Measurements from ENCODE around the gene NAALADL1. TPM values are rescaled to one million over a fixed set of nuclear protein-coding genes. Genes with fewer than 3 reads are reported as not detected.
A peak's percentile ranks its signal among the peaks of the same experiment; 100 is the strongest.

NAALADL1 gene
- total and polyA plus RNA-seq, 9 of the 15 experiments (the other 6 are each of a cell fraction or from before 2014, with no cell fraction given): 0.06 to 0.72 (median 0.22) TPM; not detected in 4

DNA sequence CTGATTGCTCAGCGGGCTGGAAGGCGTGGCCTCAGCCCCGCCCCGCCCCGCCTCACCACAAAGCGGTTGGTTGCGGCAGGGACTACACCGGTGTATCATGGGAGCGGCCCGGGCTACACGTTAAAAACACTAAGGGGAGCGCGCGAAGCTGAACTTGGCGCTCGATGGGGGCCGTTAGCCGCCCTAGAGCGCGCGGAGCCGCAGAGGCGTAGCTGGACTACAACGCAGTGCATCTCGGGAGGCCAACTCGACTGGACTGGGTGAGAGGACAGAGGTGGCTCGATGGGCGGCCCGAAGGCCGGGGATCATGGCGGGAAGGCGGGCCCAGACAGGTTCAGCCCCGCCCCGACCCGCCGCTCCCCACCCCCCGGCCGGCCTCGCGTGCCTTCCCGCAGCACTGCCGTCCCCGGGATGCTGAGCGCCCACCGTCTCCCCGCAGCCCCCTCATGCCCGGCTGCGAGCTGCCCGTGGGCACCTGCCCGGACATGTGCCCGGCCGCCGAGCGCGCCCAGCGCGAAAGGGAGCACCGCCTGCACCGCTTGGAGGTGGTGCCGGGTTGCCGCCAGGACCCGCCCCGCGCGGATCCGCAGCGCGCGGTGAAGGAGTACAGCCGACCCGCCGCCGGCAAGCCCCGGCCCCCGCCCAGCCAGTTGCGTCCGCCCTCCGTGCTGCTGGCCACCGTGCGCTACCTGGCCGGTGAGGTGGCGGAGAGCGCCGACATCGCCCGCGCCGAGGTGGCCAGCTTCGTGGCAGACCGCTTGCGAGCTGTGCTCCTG lies 17.3 kb downstream of the NAALADL1 start, which contains the start of gene SAC3D1 (continued):
- TF ChIP-seq, protein P1, sequence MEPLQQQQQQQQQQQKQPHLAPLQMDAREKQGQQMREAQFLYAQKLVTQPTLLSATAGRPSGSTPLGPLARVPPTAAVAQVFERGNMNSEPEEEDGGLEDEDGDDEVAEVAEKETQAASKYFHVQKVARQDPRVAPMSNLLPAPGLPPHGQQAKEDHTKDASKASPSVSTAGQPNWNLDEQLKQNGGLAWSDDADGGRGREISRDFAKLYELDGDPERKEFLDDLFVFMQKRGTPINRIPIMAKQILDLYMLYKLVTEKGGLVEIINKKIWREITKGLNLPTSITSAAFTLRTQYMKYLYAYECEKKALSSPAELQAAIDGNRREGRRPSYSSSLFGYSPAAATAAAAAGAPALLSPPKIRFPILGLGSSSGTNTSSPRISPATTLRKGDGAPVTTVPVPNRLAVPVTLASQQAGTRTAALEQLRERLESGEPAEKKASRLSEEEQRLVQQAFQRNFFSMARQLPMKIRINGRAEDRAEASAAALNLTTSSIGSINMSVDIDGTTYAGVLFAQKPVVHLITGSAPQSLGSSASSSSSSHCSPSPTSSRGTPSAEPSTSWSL (CRISPR knock-in tag; IDR thresholded peaks at IDR 0.05; ENCODE audit: borderline replicate concordance): no peak
- TF ChIP-seq ZFP30 (CRISPR knock-in tag; IDR thresholded peaks at IDR 0.05; ENCODE audit: borderline replicate concordance): no peak
- no peak for TF ChIP-seq ATF3 (IDR thresholded peaks at IDR 0.05)
- 0 out of 2 replicates have a peak, but pooled peaks have one; percentile 18 for TF ChIP-seq ATF3 (CRISPR knock-in tag; conservative IDR thresholded peaks at IDR 0.05)
- no peak for TF ChIP-seq ELF1 (tag; IDR thresholded peaks at IDR 0.05)
- TF ChIP-seq DPF2 (IDR thresholded peaks at IDR 0.05): no peak
- TF ChIP-seq RNF2 (IDR thresholded peaks at IDR 0.05): peak; percentile 35
- TF ChIP-seq ZHX1 (conservative IDR thresholded peaks at IDR 0.05; ENCODE audit: low read length): no peak
- TF ChIP-seq ZNF146 (CRISPR knock-in tag; IDR thresholded peaks at IDR 0.05; ENCODE audit: unreplicated experiment): no peak
- peak; percentile 91 for TF ChIP-seq POLR2G (IDR thresholded peaks at IDR 0.05; ENCODE audit: low read depth, low read length)
- TF ChIP-seq MTA3 (IDR thresholded peaks at IDR 0.05; ENCODE audit: borderline replicate concordance): peak; percentile 56
- TF ChIP-seq, protein P2, sequence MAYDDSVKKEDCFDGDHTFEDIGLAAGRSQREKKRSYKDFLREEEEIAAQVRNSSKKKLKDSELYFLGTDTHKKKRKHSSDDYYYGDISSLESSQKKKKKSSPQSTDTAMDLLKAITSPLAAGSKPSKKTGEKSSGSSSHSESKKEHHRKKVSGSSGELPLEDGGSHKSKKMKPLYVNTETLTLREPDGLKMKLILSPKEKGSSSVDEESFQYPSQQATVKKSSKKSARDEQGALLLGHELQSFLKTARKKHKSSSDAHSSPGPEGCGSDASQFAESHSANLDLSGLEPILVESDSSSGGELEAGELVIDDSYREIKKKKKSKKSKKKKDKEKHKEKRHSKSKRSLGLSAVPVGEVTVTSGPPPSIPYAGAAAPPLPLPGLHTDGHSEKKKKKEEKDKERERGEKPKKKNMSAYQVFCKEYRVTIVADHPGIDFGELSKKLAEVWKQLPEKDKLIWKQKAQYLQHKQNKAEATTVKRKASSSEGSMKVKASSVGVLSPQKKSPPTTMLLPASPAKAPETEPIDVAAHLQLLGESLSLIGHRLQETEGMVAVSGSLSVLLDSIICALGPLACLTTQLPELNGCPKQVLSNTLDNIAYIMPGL (CRISPR knock-in tag; IDR thresholded peaks at IDR 0.05): no peak
- TF ChIP-seq COPS2 (conservative IDR thresholded peaks at IDR 0.05): no peak
- no peak for TF ChIP-seq PML (IDR thresholded peaks at IDR 0.05; ENCODE audit: low read length)

All from K562 (cell line).